Activated CD4-positive, alpha-beta T cell treated with anti-CD3 and anti-CD28 coated beads for 4 hours (primary cell): Measurements from ENCODE around the gene SERPINA6.
"Not testable (repeated sequence)": the region's sequence is repeated elsewhere in the genome, so short reads cannot be mapped to it uniquely, and the experiment has no call there.

ENCODE experiments used
- DNase-seq, 2 donors: peaks; one replicate each; pipeline ENCODE4 v3.0.0-alpha.2; 2020

The SERPINA6 gene

GRCh38 chr14:94354190-94354589, 31.1 kb upstream of the SERPINA6 start:
- not testable (repeated sequence) for DNase-seq

GRCh38 chr14:94349276-94349675, 26.1 kb upstream of the SERPINA6 start:
- no peak for DNase-seq

GRCh38 chr14:94348836-94349235, 25.7 kb upstream of the SERPINA6 start:
- DNase-seq = no peak

GRCh38 chr14:94346841-94347240, 23.7 kb upstream of the SERPINA6 start:
- no peak for DNase-seq

- peak; percentile 13 to 50 for DNase-seq
Measured at GRCh38 chr14:94346065-94346786, 23.1 kb upstream of the SERPINA6 start.

GRCh38 chr14:94345344-94346064, 22.4 kb upstream of the SERPINA6 start:
- DNase-seq = no peak

GRCh38 chr14:94344389-94344788, 21.3 kb upstream of the SERPINA6 start:
- DNase-seq = no peak

- DNase-seq = no peak
Measured at GRCh38 chr14:94343238-94344005, 20.3 kb upstream of the SERPINA6 start.

GRCh38 chr14:94342334-94342934, 19.3 kb upstream of the SERPINA6 start:
- peak in 1 of 2 donors; percentile 12 for DNase-seq

- no peak for DNase-seq
Measured at GRCh38 chr14:94341656-94342333, 18.7 kb upstream of the SERPINA6 start.

GRCh38 chr14:94340533-94340932, 17.4 kb upstream of the SERPINA6 start:
- no peak for DNase-seq

- DNase-seq = no peak
Measured at GRCh38 chr14:94338023-94338422, 14.9 kb upstream of the SERPINA6 start.

- no peak for DNase-seq
Measured at GRCh38 chr14:94337274-94337673, 14.1 kb upstream of the SERPINA6 start.

GRCh38 chr14:94334872-94335271, 11.7 kb upstream of the SERPINA6 start:
- no peak for DNase-seq

- no peak for DNase-seq
Measured at GRCh38 chr14:94332587-94332986, 9.5 kb upstream of the SERPINA6 start.

- no peak for DNase-seq
Measured at GRCh38 chr14:94332063-94332583, 9.0 kb upstream of the SERPINA6 start.

- DNase-seq = no peak
Measured at GRCh38 chr14:94331462-94331861, 8.3 kb upstream of the SERPINA6 start.

GRCh38 chr14:94330857-94331256, 7.7 kb upstream of the SERPINA6 start:
- DNase-seq = no peak

- DNase-seq = no peak
Measured at GRCh38 chr14:94330432-94330831, 7.3 kb upstream of the SERPINA6 start.

- no peak for DNase-seq
Measured at GRCh38 chr14:94329857-94330256, 6.7 kb upstream of the SERPINA6 start.

- no peak for DNase-seq
Measured at GRCh38 chr14:94328196-94328595, 5.1 kb upstream of the SERPINA6 start.
